ENCODE results near the gene CUL3.

The CUL3 gene

DNA sequence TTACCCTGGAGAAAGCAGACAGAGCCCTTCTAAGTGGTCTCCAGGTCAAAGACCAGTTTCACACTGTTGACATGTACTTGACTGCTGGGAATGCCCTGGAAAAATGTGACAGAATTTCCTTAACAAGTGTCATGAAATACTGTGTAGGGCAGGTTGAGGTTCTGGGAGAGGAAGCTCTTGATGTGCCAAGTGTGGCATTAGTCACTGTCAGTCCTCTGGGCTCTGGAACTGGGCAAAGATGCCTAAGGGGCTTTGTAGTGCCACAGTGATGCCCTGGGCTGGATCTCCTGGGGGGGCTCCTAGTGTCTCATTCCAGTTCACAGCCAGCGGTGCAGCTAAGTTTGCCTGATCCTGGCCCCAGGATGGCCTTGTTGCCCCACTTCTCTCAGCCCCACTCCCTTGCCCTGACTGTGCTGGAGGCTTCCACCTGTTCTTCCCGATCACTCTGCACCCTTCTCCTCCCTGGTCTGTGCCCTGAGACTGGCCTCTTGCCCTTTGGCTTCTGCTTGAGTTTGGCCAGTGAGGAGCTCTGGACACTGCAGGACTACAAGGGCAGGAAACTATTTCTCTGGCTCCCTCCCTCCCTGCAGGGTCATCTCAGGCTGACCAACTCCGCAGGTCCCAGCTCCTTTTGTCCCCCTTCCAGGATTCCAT is 156.2 kb downstream of the CUL3 start:
- ATAC-seq, result no peak
- TF ChIP-seq TOX (CRISPR knock-in tag; IDR thresholded peaks at IDR 0.05; ENCODE audit: borderline replicate concordance), result no peak
- no peak for TF ChIP-seq PATZ1 (CRISPR knock-in tag; IDR thresholded peaks at IDR 0.05; ENCODE audit: borderline replicate concordance)
- TF ChIP-seq ISL1 (CRISPR knock-in tag; IDR thresholded peaks at IDR 0.05), result no peak
- no peak for TF ChIP-seq TSHZ2 (CRISPR knock-in tag; IDR thresholded peaks at IDR 0.05)
- TF ChIP-seq TCF4 (CRISPR knock-in tag; IDR thresholded peaks at IDR 0.05; ENCODE audit: borderline replicate concordance), result no peak
- no peak for TF ChIP-seq ARNTL (CRISPR knock-in tag; IDR thresholded peaks at IDR 0.05; ENCODE audit: borderline replicate concordance, low read depth)
- no peak for TF ChIP-seq ZNF565 (CRISPR knock-in tag; conservative IDR thresholded peaks at IDR 0.05; ENCODE audit: low read depth)
- TF ChIP-seq RARB (CRISPR knock-in tag; IDR thresholded peaks at IDR 0.05), result no peak
- TF ChIP-seq BACH2 (CRISPR knock-in tag; IDR thresholded peaks at IDR 0.05; ENCODE audit: borderline replicate concordance), result no peak
- no peak for TF ChIP-seq SNAI2 (CRISPR knock-in tag; IDR thresholded peaks at IDR 0.05)
- no peak for TF ChIP-seq ZFP30 (CRISPR knock-in tag; IDR thresholded peaks at IDR 0.05)
- no peak for TF ChIP-seq CSDC2 (CRISPR knock-in tag; IDR thresholded peaks at IDR 0.05)
- TF ChIP-seq ZNF70 (CRISPR knock-in tag; IDR thresholded peaks at IDR 0.05), result no peak
- TF ChIP-seq ESRRG (CRISPR knock-in tag; IDR thresholded peaks at IDR 0.05), result no peak
- no peak for TF ChIP-seq OSR1 (CRISPR knock-in tag; IDR thresholded peaks at IDR 0.05)
- no peak for TF ChIP-seq CREB5 (CRISPR knock-in tag; IDR thresholded peaks at IDR 0.05; ENCODE audit: low read depth)
- no peak for TF ChIP-seq PPARA (CRISPR knock-in tag; IDR thresholded peaks at IDR 0.05; ENCODE audit: borderline replicate concordance)

- no peak for ATAC-seq
- TF ChIP-seq PPARA (CRISPR knock-in tag; IDR thresholded peaks at IDR 0.05; ENCODE audit: borderline replicate concordance) (no peak), BACH2 (CRISPR knock-in tag; IDR thresholded peaks at IDR 0.05; ENCODE audit: borderline replicate concordance) (no peak), TCF4 (CRISPR knock-in tag; IDR thresholded peaks at IDR 0.05; ENCODE audit: borderline replicate concordance) (no peak), ZNF565 (CRISPR knock-in tag; conservative IDR thresholded peaks at IDR 0.05; ENCODE audit: low read depth) (no peak), RARB (CRISPR knock-in tag; IDR thresholded peaks at IDR 0.05) (no peak), ARNTL (CRISPR knock-in tag; IDR thresholded peaks at IDR 0.05; ENCODE audit: borderline replicate concordance, low read depth) (no peak), ZC3H10 (CRISPR knock-in tag; IDR thresholded peaks at IDR 0.05) (no peak), TOX (CRISPR knock-in tag; IDR thresholded peaks at IDR 0.05; ENCODE audit: borderline replicate concordance) (no peak), CREB5 (CRISPR knock-in tag; IDR thresholded peaks at IDR 0.05; ENCODE audit: low read depth) (no peak), ZNF8 (CRISPR knock-in tag; IDR thresholded peaks at IDR 0.05) (no peak), ESRRG (CRISPR knock-in tag; IDR thresholded peaks at IDR 0.05) (no peak), OSR1 (CRISPR knock-in tag; IDR thresholded peaks at IDR 0.05) (no peak), GLIS3 (CRISPR knock-in tag; IDR thresholded peaks at IDR 0.05) (no peak), SNAI2 (CRISPR knock-in tag; IDR thresholded peaks at IDR 0.05) (no peak), ZFP30 (CRISPR knock-in tag; IDR thresholded peaks at IDR 0.05) (no peak)
- TF ChIP-seq, protein P1, sequence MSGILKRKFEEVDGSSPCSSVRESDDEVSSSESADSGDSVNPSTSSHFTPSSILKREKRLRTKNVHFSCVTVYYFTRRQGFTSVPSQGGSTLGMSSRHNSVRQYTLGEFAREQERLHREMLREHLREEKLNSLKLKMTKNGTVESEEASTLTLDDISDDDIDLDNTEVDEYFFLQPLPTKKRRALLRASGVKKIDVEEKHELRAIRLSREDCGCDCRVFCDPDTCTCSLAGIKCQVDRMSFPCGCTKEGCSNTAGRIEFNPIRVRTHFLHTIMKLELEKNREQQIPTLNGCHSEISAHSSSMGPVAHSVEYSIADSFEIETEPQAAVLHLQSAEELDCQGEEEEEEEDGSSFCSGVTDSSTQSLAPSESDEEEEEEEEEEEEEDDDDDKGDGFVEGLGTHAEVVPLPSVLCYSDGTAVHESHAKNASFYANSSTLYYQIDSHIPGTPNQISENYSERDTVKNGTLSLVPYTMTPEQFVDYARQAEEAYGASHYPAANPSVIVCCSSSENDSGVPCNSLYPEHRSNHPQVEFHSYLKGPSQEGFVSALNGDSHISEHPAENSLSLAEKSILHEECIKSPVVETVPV (CRISPR knock-in tag; IDR thresholded peaks at IDR 0.05), result no peak
- TF ChIP-seq, protein P2, sequence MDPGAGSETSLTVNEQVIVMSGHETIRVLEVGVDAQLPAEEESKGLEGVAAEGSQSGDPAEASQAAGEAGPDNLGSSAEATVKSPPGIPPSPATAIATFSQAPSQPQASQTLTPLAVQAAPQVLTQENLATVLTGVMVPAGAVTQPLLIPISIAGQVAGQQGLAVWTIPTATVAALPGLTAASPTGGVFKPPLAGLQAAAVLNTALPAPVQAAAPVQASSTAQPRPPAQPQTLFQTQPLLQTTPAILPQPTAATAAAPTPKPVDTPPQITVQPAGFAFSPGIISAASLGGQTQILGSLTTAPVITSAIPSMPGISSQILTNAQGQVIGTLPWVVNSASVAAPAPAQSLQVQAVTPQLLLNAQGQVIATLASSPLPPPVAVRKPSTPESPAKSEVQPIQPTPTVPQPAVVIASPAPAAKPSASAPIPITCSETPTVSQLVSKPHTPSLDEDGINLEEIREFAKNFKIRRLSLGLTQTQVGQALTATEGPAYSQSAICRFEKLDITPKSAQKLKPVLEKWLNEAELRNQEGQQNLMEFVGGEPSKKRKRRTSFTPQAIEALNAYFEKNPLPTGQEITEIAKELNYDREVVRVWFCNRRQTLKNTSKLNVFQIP (CRISPR knock-in tag; IDR thresholded peaks at IDR 0.05; ENCODE audit: borderline replicate concordance, low read depth), result no peak
Measured at GRCh38 chr2:224427471-224427870, 157.7 kb downstream of the CUL3 start.

Data from SK-N-SH treated with all-trans-retinoic acid at 6 μM for 48 hours (cell line).